ENCODE data around the gene TIGAR.

GRCh38 chr12:4272424-4273272 is 48.4 kb upstream of the TIGAR start:
- TF ChIP-seq EZH2phosphoT487 (IDR thresholded peaks at IDR 0.05; ENCODE audit: insufficient read depth, low read depth), result 0 out of 2 replicates have a peak, but pooled peaks have one; percentile 17
- TF ChIP-seq EZH2 (IDR thresholded peaks at IDR 0.05; ENCODE audit: insufficient read depth, poor library complexity, severe bottlenecking), result no peak
